ENCODE results near the gene ANKRD30B. TPM values are rescaled to one million over a fixed set of nuclear protein-coding genes. Genes with fewer than 3 reads are reported as not detected.
"Not testable (repeated sequence)": the region's sequence is repeated elsewhere in the genome, so short reads cannot be mapped to it uniquely, and the experiment has no call there.

The ANKRD30B gene
- total and polyA plus RNA-seq, 9 of the 15 experiments (the other 6 are each of a cell fraction or from before 2014, with no cell fraction given): not detected

GRCh38 chr18:14826972-14827632 lies 79.1 kb downstream of the ANKRD30B start:
- H3K9me1 ChIP-seq (ENCODE audit: control insufficient read depth, insufficient read depth, low read length); intact Hi-C loops (cut with micrococcal nuclease); H3K4me1 ChIP-seq (replicated peaks in 1 of 2; ENCODE audit: control insufficient read depth in 2 of 2, insufficient read depth in 2 of 2, low read length in 2 of 2); H3K4me2 ChIP-seq (ENCODE audit: insufficient read depth, low read length); H2AFZ ChIP-seq (ENCODE audit: low read depth, low read length); in situ Hi-C loops (cut with MboI); H3K9ac ChIP-seq (ENCODE audit: insufficient read depth in 1 of 2, low read depth in 2 of 2, low read length in 2 of 2); CTCF ChIA-PET (ENCODE audit: low intra/inter-chr PET ratio); H3K9me3 ChIP-seq (replicated peaks; ENCODE audit: control insufficient read depth, insufficient read depth, low read depth, low read length); BruUV-seq (replicated peaks); H3K27ac ChIP-seq (ENCODE audit: extremely low read depth, low read depth, low read length); FAIRE-seq; H3K36me3 ChIP-seq (ENCODE audit: control insufficient read depth, insufficient read depth, low read length); H3K27me3 ChIP-seq (ENCODE audit: control insufficient read depth in 2 of 2, insufficient read depth in 2 of 2, low read length in 2 of 2); H4K20me1 ChIP-seq (replicated peaks; ENCODE audit: control insufficient read depth, insufficient read depth, low read length); POLR2A ChIA-PET; ATAC-seq; DNase-seq (ENCODE audit: extremely low read depth in 1 of 4, low spot score in 3 of 4); H3K4me3 ChIP-seq; H3K79me2 ChIP-seq (ENCODE audit: control insufficient read depth, insufficient read depth, low read length): not testable (repeated sequence)
- 0% methylated on average over 2 of the region's 2 CpGs for WGBS (ENCODE audit: insufficient coverage, low coverage, missing lambda C conversion rate)

GRCh38 chr18:14841607-14842006 lies 93.6 kb downstream of the ANKRD30B start:
- H3K36me3 ChIP-seq (ENCODE audit: control insufficient read depth, insufficient read depth, low read length); intact Hi-C loops (cut with micrococcal nuclease); POLR2A ChIA-PET; CTCF ChIA-PET (ENCODE audit: low intra/inter-chr PET ratio); BruUV-seq (replicated peaks); H4K20me1 ChIP-seq (replicated peaks; ENCODE audit: control insufficient read depth, insufficient read depth, low read length); H3K4me2 ChIP-seq (ENCODE audit: insufficient read depth, low read length); H3K4me3 ChIP-seq; H3K79me2 ChIP-seq (ENCODE audit: control insufficient read depth, insufficient read depth, low read length); DNase-seq (ENCODE audit: extremely low read depth in 1 of 4, low spot score in 3 of 4); H3K9me1 ChIP-seq (ENCODE audit: control insufficient read depth, insufficient read depth, low read length); FAIRE-seq; in situ Hi-C loops (cut with MboI); H3K27ac ChIP-seq (ENCODE audit: extremely low read depth, low read depth, low read length); H3K9me3 ChIP-seq (replicated peaks; ENCODE audit: control insufficient read depth, insufficient read depth, low read depth, low read length); H3K27me3 ChIP-seq (ENCODE audit: control insufficient read depth in 2 of 2, insufficient read depth in 2 of 2, low read length in 2 of 2); H3K9ac ChIP-seq (ENCODE audit: insufficient read depth in 1 of 2, low read depth in 2 of 2, low read length in 2 of 2); ATAC-seq; H2AFZ ChIP-seq (ENCODE audit: low read depth, low read length); H3K4me1 ChIP-seq (replicated peaks in 1 of 2; ENCODE audit: control insufficient read depth in 2 of 2, insufficient read depth in 2 of 2, low read length in 2 of 2): not testable (repeated sequence)
- 5% methylated on average over 2 of the region's 2 CpGs for WGBS (ENCODE audit: insufficient coverage, low coverage, missing lambda C conversion rate)

DNA sequence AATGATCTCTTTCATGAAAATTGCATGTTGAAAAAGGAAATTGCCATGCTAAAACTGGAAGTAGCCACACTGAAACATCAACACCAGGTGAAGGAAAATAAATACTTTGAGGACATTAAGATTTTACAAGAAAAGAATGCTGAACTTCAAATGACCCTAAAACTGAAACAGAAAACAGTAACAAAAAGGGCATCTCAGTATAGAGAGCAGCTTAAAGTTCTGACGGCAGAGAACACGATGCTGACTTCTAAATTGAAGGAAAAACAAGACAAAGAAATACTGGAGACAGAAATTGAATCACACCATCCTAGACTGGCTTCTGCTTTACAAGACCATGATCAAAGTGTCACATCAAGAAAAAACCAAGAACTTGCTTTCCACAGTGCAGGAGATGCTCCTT lies 103.6 kb downstream of the ANKRD30B start:
- H3K4me1 ChIP-seq (replicated peaks in 1 of 2; ENCODE audit: control insufficient read depth in 2 of 2, insufficient read depth in 2 of 2, low read length in 2 of 2); DNase-seq (ENCODE audit: extremely low read depth in 1 of 4, low spot score in 3 of 4); H3K9ac ChIP-seq (ENCODE audit: insufficient read depth in 1 of 2, low read depth in 2 of 2, low read length in 2 of 2); H3K27me3 ChIP-seq (ENCODE audit: control insufficient read depth in 2 of 2, insufficient read depth in 2 of 2, low read length in 2 of 2); H3K9me3 ChIP-seq (replicated peaks; ENCODE audit: control insufficient read depth, insufficient read depth, low read depth, low read length); H3K36me3 ChIP-seq (ENCODE audit: control insufficient read depth, insufficient read depth, low read length); BruUV-seq (replicated peaks); H3K4me3 ChIP-seq; H3K27ac ChIP-seq (ENCODE audit: extremely low read depth, low read depth, low read length); H2AFZ ChIP-seq (ENCODE audit: low read depth, low read length); H3K4me2 ChIP-seq (ENCODE audit: insufficient read depth, low read length); ATAC-seq; H3K79me2 ChIP-seq (ENCODE audit: control insufficient read depth, insufficient read depth, low read length); H4K20me1 ChIP-seq (replicated peaks; ENCODE audit: control insufficient read depth, insufficient read depth, low read length); in situ Hi-C loops (cut with MboI); CTCF ChIA-PET (ENCODE audit: low intra/inter-chr PET ratio); H3K9me1 ChIP-seq (ENCODE audit: control insufficient read depth, insufficient read depth, low read length); intact Hi-C loops (cut with micrococcal nuclease); POLR2A ChIA-PET; FAIRE-seq: not testable (repeated sequence)
- no CpG with 5 or more reads among the region's 2 CpGs for WGBS (ENCODE audit: insufficient coverage, low coverage, missing lambda C conversion rate)

GRCh38 chr18:14855634-14856033 lies 107.7 kb downstream of the ANKRD30B start:
- BruUV-seq (replicated peaks); H2AFZ ChIP-seq (ENCODE audit: low read depth, low read length); POLR2A ChIA-PET; in situ Hi-C loops (cut with MboI); H4K20me1 ChIP-seq (replicated peaks; ENCODE audit: control insufficient read depth, insufficient read depth, low read length); H3K4me2 ChIP-seq (ENCODE audit: insufficient read depth, low read length); FAIRE-seq; H3K79me2 ChIP-seq (ENCODE audit: control insufficient read depth, insufficient read depth, low read length); H3K4me1 ChIP-seq (replicated peaks in 1 of 2; ENCODE audit: control insufficient read depth in 2 of 2, insufficient read depth in 2 of 2, low read length in 2 of 2); H3K9me1 ChIP-seq (ENCODE audit: control insufficient read depth, insufficient read depth, low read length); H3K9me3 ChIP-seq (replicated peaks; ENCODE audit: control insufficient read depth, insufficient read depth, low read depth, low read length); H3K27ac ChIP-seq (ENCODE audit: extremely low read depth, low read depth, low read length); ATAC-seq; intact Hi-C loops (cut with micrococcal nuclease); H3K4me3 ChIP-seq; CTCF ChIA-PET (ENCODE audit: low intra/inter-chr PET ratio); H3K36me3 ChIP-seq (ENCODE audit: control insufficient read depth, insufficient read depth, low read length); H3K9ac ChIP-seq (ENCODE audit: insufficient read depth in 1 of 2, low read depth in 2 of 2, low read length in 2 of 2); DNase-seq (ENCODE audit: extremely low read depth in 1 of 4, low spot score in 3 of 4); H3K27me3 ChIP-seq (ENCODE audit: control insufficient read depth in 2 of 2, insufficient read depth in 2 of 2, low read length in 2 of 2): not testable (repeated sequence)
- WGBS (ENCODE audit: insufficient coverage, low coverage, missing lambda C conversion rate): 2% methylated on average over 9 of the region's 17 CpGs
